ENCODE results near the gene SORCS2. TPM values are rescaled to one million over a fixed set of nuclear protein-coding genes. Genes with fewer than 3 reads are reported as not detected.

SORCS2 gene
- total RNA-seq, 2 donors from 2014 or later, result 0.05 to 0.07 TPM

DNA sequence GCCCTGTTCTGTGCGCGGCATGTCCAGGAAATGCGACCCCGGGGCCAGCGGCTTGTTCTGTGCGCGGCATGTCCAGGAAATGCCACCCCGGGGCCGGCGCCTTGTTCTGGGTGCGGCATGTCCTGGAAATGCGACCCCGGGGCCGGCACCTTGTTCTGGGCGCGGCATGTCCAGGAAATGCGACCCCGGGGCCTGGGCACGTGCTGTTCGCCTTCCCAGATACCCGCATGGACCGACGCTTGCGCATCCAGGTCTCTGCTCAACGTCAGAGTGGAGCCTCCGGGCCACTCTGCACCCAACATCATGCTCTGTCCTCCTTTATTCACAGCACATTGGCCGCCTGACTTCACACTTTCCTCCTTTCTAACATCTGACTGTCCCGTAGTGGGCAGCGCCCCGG lies 318.2 kb downstream of the SORCS2 start:
- no peak for DNase-seq
- no peaks in the 10 kb centered on the region for H3K36me3 Mint-ChIP-seq (ENCODE audit: insufficient read depth in 2 of 2)
- H3K4me1 Mint-ChIP-seq (ENCODE audit: low read depth), result no peaks in the 10 kb centered on the region
- no peaks in the 10 kb centered on the region for H3K9me3 Mint-ChIP-seq
- H3K27ac Mint-ChIP-seq, result no peak overlapping the region
- peaks cover 24% of the 10 kb centered on the region for H3K27me3 Mint-ChIP-seq (ENCODE audit: low read depth)
- no peak overlapping the region for H3K4me3 Mint-ChIP-seq
- no peak for ATAC-seq (replicated peaks in 1 of 2)

DNA sequence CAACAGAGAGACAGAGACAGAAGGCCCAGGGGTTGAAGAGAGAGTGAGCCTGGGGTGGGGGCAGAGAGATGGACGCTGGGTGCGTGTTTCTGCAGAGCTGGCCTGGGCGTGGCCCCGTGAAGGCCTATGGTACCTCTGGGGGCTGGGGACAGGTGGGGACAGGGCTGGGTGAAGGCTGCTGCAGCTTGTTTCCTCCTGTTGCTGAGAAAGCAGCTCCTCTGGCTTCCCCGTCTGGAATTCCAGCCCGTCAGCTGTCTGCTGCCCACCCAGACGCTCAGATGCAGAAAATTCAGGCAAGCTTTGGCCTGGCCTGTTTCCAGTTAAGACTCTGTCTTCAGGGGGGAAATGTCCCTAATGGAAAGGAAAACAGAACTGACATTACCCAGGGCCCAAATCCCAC lies 319.2 kb downstream of the SORCS2 start:
- H3K4me3 Mint-ChIP-seq, result no peak overlapping the region
- no peaks in the 10 kb centered on the region for H3K4me1 Mint-ChIP-seq (ENCODE audit: low read depth)
- ATAC-seq (replicated peaks in 1 of 2), result no peak

GRCh38 chr4:7512428-7512827 lies 320.1 kb downstream of the SORCS2 start:
- DNase-seq (no peak), ATAC-seq (replicated peaks in 1 of 2) (no peak)
- Mint-ChIP-seq H3K27me3 (ENCODE audit: low read depth) (peaks cover 29% of the 10 kb centered on the region), H3K4me3 (no peak overlapping the region), H3K9me3 (no peaks in the 10 kb centered on the region), H3K27ac (no peak overlapping the region), H3K36me3 (ENCODE audit: insufficient read depth in 2 of 2) (no peaks in the 10 kb centered on the region), H3K4me1 (ENCODE audit: low read depth) (no peaks in the 10 kb centered on the region)

More for the DNA sequence above, 319.2 kb downstream of the SORCS2 start:
- Mint-ChIP-seq H3K27me3 (ENCODE audit: low read depth) (peaks cover 24% of the 10 kb centered on the region), H3K9me3 (no peaks in the 10 kb centered on the region), H3K36me3 (ENCODE audit: insufficient read depth in 2 of 2) (no peaks in the 10 kb centered on the region), H3K27ac (no peak overlapping the region)
- no peak for DNase-seq

GRCh38 chr4:7512946-7513345 lies 320.6 kb downstream of the SORCS2 start:
- no peaks in the 10 kb centered on the region for H3K4me1 Mint-ChIP-seq (ENCODE audit: low read depth)
- H3K27me3 Mint-ChIP-seq (ENCODE audit: low read depth), result peaks cover 25% of the 10 kb centered on the region
- DNase-seq (no peak), ATAC-seq (replicated peaks in 1 of 2) (no peak)
- H3K9me3 Mint-ChIP-seq, result no peaks in the 10 kb centered on the region
- H3K36me3 Mint-ChIP-seq (ENCODE audit: insufficient read depth in 2 of 2), result no peaks in the 10 kb centered on the region
- H3K27ac Mint-ChIP-seq, result no peak overlapping the region
- no peak overlapping the region for H3K4me3 Mint-ChIP-seq

- Mint-ChIP-seq H3K36me3 (ENCODE audit: insufficient read depth in 2 of 2) (no peaks in the 10 kb centered on the region), H3K4me1 (ENCODE audit: low read depth) (no peaks in the 10 kb centered on the region), H3K27me3 (ENCODE audit: low read depth) (peaks cover 20% of the 10 kb centered on the region), H3K27ac (no peak overlapping the region), H3K4me3 (no peak overlapping the region), H3K9me3 (no peaks in the 10 kb centered on the region)
- ATAC-seq (replicated peaks in 1 of 2) (no peak), DNase-seq (no peak)
These were observed 321.3 kb downstream of the SORCS2 start for GRCh38 chr4:7513671-7514070.

- Mint-ChIP-seq H3K27me3 (ENCODE audit: low read depth) (peaks cover 17% of the 10 kb centered on the region), H3K27ac (no peak overlapping the region), H3K4me3 (no peak overlapping the region), H3K9me3 (no peaks in the 10 kb centered on the region), H3K4me1 (ENCODE audit: low read depth) (no peaks in the 10 kb centered on the region), H3K36me3 (ENCODE audit: insufficient read depth in 2 of 2) (no peaks in the 10 kb centered on the region)
- DNase-seq (no peak), ATAC-seq (replicated peaks in 1 of 2) (no peak)
These were observed 321.9 kb downstream of the SORCS2 start for GRCh38 chr4:7514281-7514680.

GRCh38 chr4:7514789-7515188 lies 322.5 kb downstream of the SORCS2 start:
- Mint-ChIP-seq H3K27ac (no peak overlapping the region), H3K4me1 (ENCODE audit: low read depth) (no peaks in the 10 kb centered on the region), H3K4me3 (no peak overlapping the region), H3K36me3 (ENCODE audit: insufficient read depth in 2 of 2) (no peaks in the 10 kb centered on the region), H3K27me3 (ENCODE audit: low read depth) (peaks cover 17% of the 10 kb centered on the region), H3K9me3 (no peaks in the 10 kb centered on the region)
- no peak for ATAC-seq (replicated peaks in 1 of 2)
- no peak for DNase-seq

DNA sequence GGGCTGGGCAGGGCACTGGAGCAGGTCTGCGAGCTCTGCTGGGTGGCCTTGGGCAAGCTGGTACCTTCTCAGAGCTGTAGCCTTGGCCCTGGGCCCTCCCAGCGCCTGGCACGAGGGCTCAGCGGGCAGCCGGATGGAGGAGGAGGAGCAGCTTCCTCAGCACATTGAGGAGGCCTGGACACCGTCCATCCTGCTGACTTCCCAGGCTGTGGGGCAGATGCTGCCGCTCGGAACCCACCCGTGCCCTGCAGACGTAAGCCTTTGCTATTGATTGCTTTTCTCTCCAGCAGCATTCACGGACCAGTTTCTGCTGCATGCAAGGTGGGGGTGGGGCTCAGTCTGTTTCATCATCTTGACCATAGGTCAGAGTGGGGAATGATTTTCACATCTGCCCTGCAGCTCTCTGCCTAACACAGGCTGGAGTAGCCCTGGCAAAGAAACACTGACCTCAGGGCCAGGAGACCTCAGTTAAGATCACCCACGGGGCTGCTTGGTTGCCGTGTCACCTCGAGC lies 323.1 kb downstream of the SORCS2 start:
- Mint-ChIP-seq H3K4me1 (ENCODE audit: low read depth) (no peaks in the 10 kb centered on the region), H3K27me3 (ENCODE audit: low read depth) (peaks cover 17% of the 10 kb centered on the region), H3K4me3 (no peak overlapping the region), H3K9me3 (no peaks in the 10 kb centered on the region), H3K27ac (no peak overlapping the region), H3K36me3 (ENCODE audit: insufficient read depth in 2 of 2) (no peaks in the 10 kb centered on the region)
- DNase-seq, result no peak
- no peak for ATAC-seq (replicated peaks in 1 of 2)

DNA sequence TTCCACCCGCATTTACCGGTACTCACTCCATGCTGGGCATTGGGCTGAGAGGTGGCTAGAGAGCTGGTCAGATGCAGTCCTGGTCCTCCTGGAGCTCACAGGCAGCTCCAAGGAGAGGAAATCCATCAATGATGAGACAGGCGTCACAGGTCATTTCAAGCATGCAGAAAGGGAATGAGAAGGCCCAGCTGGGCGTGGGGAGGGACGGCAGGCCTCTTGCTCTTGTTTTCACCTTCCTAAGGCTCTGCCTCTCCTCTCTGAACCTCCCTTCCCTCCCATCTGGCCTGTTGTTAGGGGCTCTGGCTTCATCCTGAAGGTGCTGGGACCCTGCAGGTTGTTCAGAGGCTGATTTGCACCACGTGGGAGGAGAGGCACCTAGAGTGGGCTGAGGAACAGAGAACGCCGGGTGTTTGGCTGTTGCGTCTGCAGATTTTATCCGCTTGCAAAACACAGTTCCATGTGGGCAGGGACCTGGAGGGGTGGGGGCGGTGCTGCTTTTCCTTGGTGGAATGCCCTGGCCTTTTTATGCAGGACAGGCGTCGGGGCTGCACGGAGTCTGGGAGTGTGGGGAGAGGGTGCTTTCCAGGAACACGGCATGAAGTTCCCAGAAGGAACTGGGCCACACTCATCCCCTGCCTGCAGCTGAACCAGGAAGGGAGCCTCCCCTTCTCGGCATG lies 323.9 kb downstream of the SORCS2 start:
- no peak overlapping the region for H3K27ac Mint-ChIP-seq
- DNase-seq, result no peak
- no peaks in the 10 kb centered on the region for H3K36me3 Mint-ChIP-seq (ENCODE audit: insufficient read depth in 2 of 2)
- no peaks in the 10 kb centered on the region for H3K9me3 Mint-ChIP-seq
- H3K4me1 Mint-ChIP-seq (ENCODE audit: low read depth), result no peaks in the 10 kb centered on the region
- ATAC-seq (replicated peaks in 1 of 2), result no peak
- peaks cover 10% of the 10 kb centered on the region for H3K27me3 Mint-ChIP-seq (ENCODE audit: low read depth)
- no peak overlapping the region for H3K4me3 Mint-ChIP-seq

- peaks cover 8% of the 10 kb centered on the region for H3K27me3 Mint-ChIP-seq (ENCODE audit: low read depth)
- H3K4me1 Mint-ChIP-seq (ENCODE audit: low read depth), result no peaks in the 10 kb centered on the region
- DNase-seq, result no peak
- H3K9me3 Mint-ChIP-seq, result no peaks in the 10 kb centered on the region
- no peak overlapping the region for H3K27ac Mint-ChIP-seq
- H3K36me3 Mint-ChIP-seq (ENCODE audit: insufficient read depth in 2 of 2), result no peaks in the 10 kb centered on the region
- no peak for ATAC-seq (replicated peaks in 1 of 2)
- H3K4me3 Mint-ChIP-seq, result no peak overlapping the region
These were observed 324.4 kb downstream of the SORCS2 start for GRCh38 chr4:7516773-7517144.

DNA sequence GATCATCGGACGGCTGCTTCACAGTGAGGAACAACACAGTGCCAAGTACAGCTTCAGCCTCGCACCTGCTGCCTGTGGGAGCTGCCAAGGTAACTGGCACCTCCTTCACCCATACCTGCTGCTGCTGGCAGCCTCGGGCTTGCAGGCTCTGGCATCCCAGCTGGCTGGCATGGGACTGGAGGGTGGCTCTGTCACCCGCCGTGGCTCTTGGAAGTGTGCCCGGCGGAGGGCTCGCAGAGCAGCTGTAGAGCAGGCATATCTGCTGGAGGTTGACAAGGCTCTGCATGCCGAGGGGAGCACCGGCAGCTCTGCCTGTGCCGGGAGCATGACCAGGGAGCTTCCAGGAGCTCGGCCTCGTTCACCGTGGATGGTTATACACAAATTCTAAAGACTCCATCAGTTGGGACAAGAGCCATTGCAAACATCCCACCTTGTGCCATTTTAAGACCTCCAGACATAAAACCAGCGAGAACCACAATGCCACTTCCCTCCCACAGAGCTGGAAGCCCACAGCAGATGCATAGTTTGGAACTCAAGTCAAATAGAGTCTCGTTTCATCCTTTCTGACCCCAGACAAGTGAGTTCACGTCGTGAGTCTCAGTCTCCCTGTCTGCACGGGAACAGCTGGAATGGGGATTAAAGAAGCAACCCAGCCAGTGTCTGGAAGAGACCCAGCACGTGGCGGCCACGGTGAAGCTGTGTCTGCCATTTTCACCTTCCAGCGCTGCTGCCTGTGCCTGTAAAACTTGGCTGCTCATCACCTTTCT lies 326.7 kb downstream of the SORCS2 start:
- Mint-ChIP-seq H3K9me3 (no peaks in the 10 kb centered on the region), H3K36me3 (ENCODE audit: insufficient read depth in 2 of 2) (no peaks in the 10 kb centered on the region), H3K27ac (no peak overlapping the region), H3K4me3 (no peak overlapping the region), H3K4me1 (ENCODE audit: low read depth) (no peaks in the 10 kb centered on the region), H3K27me3 (ENCODE audit: low read depth) (peaks cover 8% of the 10 kb centered on the region)
- no peak for ATAC-seq (replicated peaks in 1 of 2)
- DNase-seq, result no peak

DNA sequence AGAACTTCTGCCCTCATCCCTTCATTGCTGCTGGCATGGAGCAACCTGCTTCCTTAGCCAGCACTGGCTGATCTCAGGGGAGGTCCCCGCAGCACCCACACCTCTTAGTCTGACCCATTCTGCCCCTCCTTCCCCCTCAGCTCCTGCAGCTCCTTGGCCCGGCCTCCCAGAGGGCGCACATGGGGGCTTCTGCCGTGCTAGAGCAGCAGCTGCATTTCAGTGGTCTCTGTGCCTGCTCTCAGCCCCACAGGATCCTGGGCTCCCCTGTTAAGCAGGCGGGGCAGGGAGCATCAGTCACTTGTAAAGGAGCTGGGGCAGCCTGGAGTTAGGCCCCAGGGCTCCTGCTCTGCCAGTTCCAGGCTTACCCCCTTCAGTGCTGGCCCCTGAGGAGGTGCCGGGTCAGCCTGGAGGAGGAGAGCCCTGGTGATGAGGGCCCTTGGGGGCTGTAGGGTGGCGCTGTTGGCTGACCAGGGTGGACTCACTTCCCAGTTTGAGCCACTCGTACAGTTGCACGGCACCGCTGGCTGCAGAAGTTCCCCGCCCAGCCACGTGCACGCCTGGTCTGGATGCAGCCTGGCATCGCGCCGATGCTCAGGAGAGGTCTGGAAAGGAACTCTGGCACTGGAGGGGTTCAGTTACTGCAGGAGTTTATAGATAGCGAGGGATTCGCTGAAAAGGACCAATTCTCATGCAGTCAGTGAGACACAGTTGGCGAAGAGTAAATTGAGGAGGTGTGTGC lies 327.5 kb downstream of the SORCS2 start:
- Mint-ChIP-seq H3K27me3 (ENCODE audit: low read depth) (peaks cover 8% of the 10 kb centered on the region), H3K36me3 (ENCODE audit: insufficient read depth in 2 of 2) (no peaks in the 10 kb centered on the region), H3K27ac (no peak overlapping the region), H3K9me3 (no peaks in the 10 kb centered on the region), H3K4me1 (ENCODE audit: low read depth) (no peaks in the 10 kb centered on the region), H3K4me3 (no peak overlapping the region)
- ATAC-seq (replicated peaks in 1 of 2), result no peak
- no peak for DNase-seq

DNA sequence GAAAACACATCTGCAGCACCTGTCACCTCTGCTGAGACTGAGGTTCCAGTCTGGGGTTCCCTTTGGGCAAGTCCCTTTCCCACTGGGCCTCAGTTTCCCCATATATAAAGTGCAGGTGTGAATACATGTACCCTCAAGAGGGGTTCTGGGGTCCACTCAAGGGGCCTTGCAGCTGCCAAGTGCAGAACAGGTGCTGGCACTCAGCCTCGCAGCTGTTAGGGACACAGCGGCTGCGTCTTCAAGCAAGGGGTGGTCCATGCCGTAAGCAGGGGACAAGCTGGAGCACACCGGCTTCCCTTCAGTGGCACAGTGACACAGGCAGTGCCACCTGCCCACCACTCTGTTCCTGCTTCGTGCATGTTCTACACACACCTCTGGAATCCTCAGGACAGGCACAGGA lies 329.3 kb downstream of the SORCS2 start:
- no peak overlapping the region for H3K4me3 Mint-ChIP-seq
- DNase-seq, result no peak
- no peaks in the 10 kb centered on the region for H3K36me3 Mint-ChIP-seq (ENCODE audit: insufficient read depth in 2 of 2)
- ATAC-seq (replicated peaks in 1 of 2), result no peak
- H3K4me1 Mint-ChIP-seq (ENCODE audit: low read depth), result no peaks in the 10 kb centered on the region
- H3K9me3 Mint-ChIP-seq, result no peaks in the 10 kb centered on the region
- peaks cover 20% of the 10 kb centered on the region for H3K27me3 Mint-ChIP-seq (ENCODE audit: low read depth)
- no peak overlapping the region for H3K27ac Mint-ChIP-seq

All from activated T-cell treated with anti-CD3 and anti-CD28 coated beads, Interleukin-2, amount 50 U/mL, for 72 hours (primary cell).